ENCODE data around the gene ZNF768.

Gene ZNF768

DNA sequence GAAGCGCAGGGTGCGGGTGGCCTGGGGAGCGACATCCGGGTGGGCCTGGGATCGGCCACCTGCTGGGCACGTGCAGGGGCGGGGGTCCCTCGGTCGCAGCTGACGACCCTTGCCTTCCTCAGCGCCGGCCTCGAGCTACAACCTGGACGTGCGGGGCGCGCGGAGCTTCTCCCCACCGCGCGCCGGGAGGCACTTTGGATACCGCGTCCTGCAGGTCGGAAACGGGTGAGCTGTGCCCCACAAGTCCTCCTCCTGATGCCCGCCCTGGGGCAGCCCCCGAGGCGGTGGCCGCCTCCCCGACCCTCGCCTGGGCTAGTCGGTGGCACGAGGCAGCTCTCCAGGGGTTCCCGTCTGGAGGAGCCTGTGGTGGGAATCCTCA, 52.3 kb downstream of the ZNF768 start:
- no peak for DNase-seq (ENCODE audit: low read depth in 1 of 2, low spot score in 1 of 2)
